Measurements from ENCODE around the gene KCTD2.
A peak's percentile ranks its signal among the peaks of the same experiment; 100 is the strongest.
"Not testable (repeated sequence)": the region's sequence is repeated elsewhere in the genome, so short reads cannot be mapped to it uniquely, and the experiment has no call there.

The KCTD2 gene

GRCh38 chr17:75020331-75021110, 26.5 kb upstream of the KCTD2 start:
- no peak for TF ChIP-seq CTCF (conservative IDR thresholded peaks at IDR 0.05; ENCODE audit: low read depth, low read length)
- DNase-seq (ENCODE audit: low read depth) = no peak
- no peak overlapping the region for H3K4me3 ChIP-seq (ENCODE audit: low read length)

GRCh38 chr17:75024686-75025397, 22.2 kb upstream of the KCTD2 start:
- TF ChIP-seq CTCF (conservative IDR thresholded peaks at IDR 0.05; ENCODE audit: low read depth, low read length) = no peak
- no peak overlapping the region for H3K4me3 ChIP-seq (ENCODE audit: low read length)
- DNase-seq (ENCODE audit: low read depth) = no peak

- not testable (repeated sequence) for DNase-seq (ENCODE audit: low read depth); H3K4me3 ChIP-seq (ENCODE audit: low read length)
Measured at GRCh38 chr17:75025398-75025734, 21.7 kb upstream of the KCTD2 start.

GRCh38 chr17:75026650-75027049, 20.4 kb upstream of the KCTD2 start:
- H3K4me3 ChIP-seq (ENCODE audit: low read length); DNase-seq (ENCODE audit: low read depth): not testable (repeated sequence)

GRCh38 chr17:75030161-75030560, 16.9 kb upstream of the KCTD2 start:
- no peak for DNase-seq (ENCODE audit: low read depth)
- no peak overlapping the region for H3K4me3 ChIP-seq (ENCODE audit: low read length)
- no peak for TF ChIP-seq CTCF (conservative IDR thresholded peaks at IDR 0.05; ENCODE audit: low read depth, low read length)

GRCh38 chr17:75031972-75032719, 14.9 kb upstream of the KCTD2 start:
- TF ChIP-seq CTCF (conservative IDR thresholded peaks at IDR 0.05; ENCODE audit: low read depth, low read length) = no peak
- peak overlapping the region; percentile 83 for H3K4me3 ChIP-seq (ENCODE audit: low read length)
- DNase-seq (ENCODE audit: low read depth) = peak; percentile 49

GRCh38 chr17:75032720-75033280, 14.2 kb upstream of the KCTD2 start:
- DNase-seq (ENCODE audit: low read depth) = no peak
- peak overlapping the region; percentile 83 for H3K4me3 ChIP-seq (ENCODE audit: low read length)
- no peak for TF ChIP-seq CTCF (conservative IDR thresholded peaks at IDR 0.05; ENCODE audit: low read depth, low read length)

Data from retinal pigment epithelial cell (primary cell).